PC-9 (cell line): Measurements from ENCODE around the gene RAMP1. TPM values are rescaled to one million over a fixed set of nuclear protein-coding genes. Genes with fewer than 3 reads are reported as not detected.

Source experiments
- BruUV-seq: library from RNA; stranded (reverse); fragments of 400-500 nt; replicated peaks from 2 replicates; lab custom pipeline; 2021; lab: Mats Ljungman, UMichigan
- CTCF ChIA-PET: fragments of 300-600 bp; sonication (Branson Sonifier 250); formaldehyde crosslinking; loops from one replicate; lab custom pipeline; 2022; ENCODE audit warnings: antibody characterized with exemption; lab: Charles Lee
- POLR2A ChIA-PET: fragments of 300-600 bp; sonication (Branson Sonifier 250); formaldehyde crosslinking; loops from one replicate; lab custom pipeline; 2022; ENCODE audit warnings: antibody characterized with exemption; ENCODE audit not compliant: unreplicated experiment; lab: Charles Lee
- DNase-seq, 2 experiments: peaks; one replicate each; pipeline versions ENCODE4 v3.0.0 to v3.0.0-alpha.2; 2015 to 2022; ENCODE audit warnings: mixed read lengths in 1 of 2
- H2AFZ ChIP-seq: fragments of 200-600 bp; sonication (generic); 2 replicates; pipeline ENCODE4 v1.8.1; 2017; ENCODE audit warnings: antibody characterized with exemption
- H3F3A ChIP-seq: fragments of 200-600 bp; sonication (generic); 2 replicates; pipeline ENCODE4 v1.8.1; 2017; ENCODE audit warnings: antibody characterized with exemption, mild to moderate bottlenecking, low read depth; ENCODE audit not compliant: insufficient read depth
- H3K27ac ChIP-seq: fragments of 200-600 bp; sonication (generic); 2 replicates; pipeline ENCODE4 v1.6.1; 2016; ENCODE audit warnings: mixed run types
- H3K27me3 ChIP-seq: fragments of 200-600 bp; sonication (generic); 2 replicates; pipeline ENCODE4 v1.6.1; 2016; ENCODE audit warnings: low read depth, mixed run types; ENCODE audit not compliant: insufficient read depth
- H3K36me3 ChIP-seq: fragments of 200-600 bp; sonication (generic); 2 replicates; pipeline ENCODE4 v1.6.1; 2016; ENCODE audit warnings: low read depth, mixed run types
- H3K4me1 ChIP-seq: fragments of 200-600 bp; sonication (generic); replicated peaks from 2 replicates; pipeline ENCODE4 v1.6.1; 2016; ENCODE audit warnings: mixed run types; ENCODE audit not compliant: insufficient read depth
- H3K4me2 ChIP-seq: fragments of 200-600 bp; sonication (generic); 2 replicates; pipeline ENCODE4 v1.6.1; 2017; ENCODE audit warnings: mixed run types
- H3K4me3 ChIP-seq: fragments of 200-600 bp; sonication (generic); 2 replicates; pipeline ENCODE4 v1.6.1; 2016; ENCODE audit warnings: mixed run types
- H3K79me2 ChIP-seq: fragments of 200-600 bp; sonication (generic); 2 replicates; pipeline ENCODE4 v1.6.1; 2017; ENCODE audit warnings: low read depth, mixed run types
- H3K9me2 ChIP-seq: fragments of 200-600 bp; sonication (generic); 2 replicates; pipeline ENCODE4 v1.8.1; 2017; ENCODE audit warnings: mild to moderate bottlenecking; ENCODE audit not compliant: insufficient read depth
- H3K9me3 ChIP-seq: fragments of 200-600 bp; sonication (generic); 2 replicates; pipeline ENCODE4 v1.8.1; 2016; ENCODE audit warnings: low read depth; ENCODE audit not compliant: insufficient read depth
- H4K20me1 ChIP-seq: fragments of 200-600 bp; sonication (generic); 2 replicates; pipeline ENCODE4 v1.8.1; 2017; ENCODE audit not compliant: insufficient read depth
- CTCF ChIP-seq: fragments of 200-600 bp; sonication (generic); conservative IDR thresholded peaks from 2 replicates; pipeline ENCODE4 v1.6.1; 2017; ENCODE audit warnings: mixed run types, antibody characterized with exemption, mild to moderate bottlenecking, moderate library complexity
- EZH2 ChIP-seq: fragments of 200-600 bp; sonication (generic); IDR thresholded peaks from 2 replicates; pipeline ENCODE4 v1.8.0; 2017; ENCODE audit warnings: antibody characterized with exemption, low read depth
- intact Hi-C: fragments of 100-400 bp; cut with micrococcal nuclease; formaldehyde crosslinking; loops from one replicate; pipeline ENCODE4 v1.10.0; 2022; ENCODE audit not compliant: unreplicated experiment
- total RNA-seq: library from RNA; stranded (reverse); gene quantifications from 2 replicates; pipeline ENCODE4 v1.2.3, GENCODE V29; 2021

The RAMP1 gene
- total RNA-seq, 1 experiment from 2014 or later, result 48.7 TPM

- ChIA-PET POLR2A (no interaction called here), CTCF (no interaction called here)
Observed at GRCh38 chr2:237900891-237901831, 41.7 kb downstream of the RAMP1 start.

DNA sequence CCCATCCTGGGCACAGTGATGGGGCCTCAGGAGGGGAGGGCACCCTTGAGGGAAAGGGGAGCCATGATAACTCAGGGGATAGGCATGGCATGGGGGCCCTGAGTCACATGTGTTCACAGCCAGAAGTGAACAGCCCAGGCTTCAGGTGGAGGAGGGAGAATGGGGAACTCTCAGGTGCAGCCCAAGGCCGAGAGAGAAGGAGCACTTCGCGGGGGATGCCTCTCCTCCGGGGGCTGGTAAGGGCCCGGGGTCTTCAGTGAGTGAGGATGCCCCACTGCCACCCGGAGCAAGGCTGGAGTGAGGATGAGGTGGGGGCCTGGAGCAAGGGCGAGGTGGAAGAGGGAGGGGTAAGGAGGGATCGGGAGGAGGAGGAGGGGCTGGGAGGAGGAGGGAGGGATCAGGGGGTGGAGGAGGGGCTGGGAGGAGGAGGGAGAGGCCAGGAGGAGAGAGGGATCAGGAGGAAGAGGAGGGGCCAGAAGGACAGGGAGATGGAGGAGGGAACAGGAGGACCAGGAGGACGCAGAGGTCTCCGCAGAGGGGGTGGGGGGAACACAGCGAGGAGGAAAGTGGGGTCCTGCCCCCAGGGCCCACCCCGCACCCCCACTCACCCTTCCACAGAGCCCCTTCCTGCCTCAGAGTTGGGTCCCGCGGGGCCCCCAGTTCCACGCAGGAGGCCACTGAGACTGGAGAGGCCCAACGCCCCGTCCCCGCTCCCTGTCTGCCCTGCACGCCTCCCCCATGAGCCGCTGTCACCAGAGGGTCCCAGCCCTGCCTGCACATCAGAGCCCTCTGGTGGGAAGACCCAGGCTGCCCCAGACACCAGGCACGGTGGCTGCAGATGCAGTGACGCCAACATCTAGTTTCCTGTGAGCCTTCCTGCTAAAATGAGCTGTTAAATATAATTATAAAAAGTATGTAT is 42.8 kb downstream of the RAMP1 start:
- no peaks in the 10 kb centered on the region for H3K4me1 ChIP-seq
- BruUV-seq, result no TSS peak
- H3F3A ChIP-seq, result peaks cover 13% of the 10 kb centered on the region
- DNase-seq, result no peak
- no peak overlapping the region for H2AFZ ChIP-seq
- no peak overlapping the region for H3K27ac ChIP-seq
- H3K4me2 ChIP-seq, result no peak overlapping the region
- POLR2A ChIA-PET, result no interaction called here
- no peaks in the 10 kb centered on the region for H3K27me3 ChIP-seq
- H3K4me3 ChIP-seq, result no peak overlapping the region
- no peaks in the 10 kb centered on the region for H3K79me2 ChIP-seq
- peaks cover 5% of the 10 kb centered on the region; the same call in 1 of the 2 replicates for H3K9me3 ChIP-seq
- no peaks in the 10 kb centered on the region for H3K9me2 ChIP-seq
- CTCF ChIA-PET, result interaction anchor here (0.6 kb wide), 1 partner anchor 358 kb away, joined by 4 read pairs; no protein-coding TSS in a partner anchor
- no peaks in the 10 kb centered on the region for H3K36me3 ChIP-seq
- intact Hi-C loops, result no loop called here
- no peak for TF ChIP-seq CTCF
- TF ChIP-seq EZH2, result no peak
- peaks cover 5% of the 10 kb centered on the region; the same call in 1 of the 2 replicates for H4K20me1 ChIP-seq

More at GRCh38 chr2:237900891-237901831, 41.7 kb downstream of the RAMP1 start:
- no peak overlapping the region for H3K27ac ChIP-seq
- H3K4me3 ChIP-seq, result no peak overlapping the region
- intact Hi-C loops, result no loop called here
- no peaks in the 10 kb centered on the region for H3K79me2 ChIP-seq
- no peaks in the 10 kb centered on the region for H3K27me3 ChIP-seq
- TF ChIP-seq EZH2, result no peak
- TF ChIP-seq CTCF, result no peak
- H3F3A ChIP-seq, result peaks cover 13% of the 10 kb centered on the region
- H4K20me1 ChIP-seq, result peaks cover 5% of the 10 kb centered on the region; the same call in 1 of the 2 replicates
- H3K36me3 ChIP-seq, result no peaks in the 10 kb centered on the region
- DNase-seq, result no peak
- no TSS peak for BruUV-seq
- H3K9me3 ChIP-seq, result no peaks in the 10 kb centered on the region; the same call in 1 of the 2 replicates
- no peaks in the 10 kb centered on the region for H3K9me2 ChIP-seq
- no peak overlapping the region for H3K4me2 ChIP-seq
- H2AFZ ChIP-seq, result no peak overlapping the region
- no peaks in the 10 kb centered on the region for H3K4me1 ChIP-seq
